HepG2 (cell line): ENCODE results near the gene ATP10D. TPM values are rescaled to one million over a fixed set of nuclear protein-coding genes. Genes with fewer than 3 reads are reported as not detected.
"Not testable (repeated sequence)": the region's sequence is repeated elsewhere in the genome, so short reads cannot be mapped to it uniquely, and the experiment has no call there.

Source experiments
- ATAC-seq: fragments of 200-7000 bp; cut with Tn5 transposase; 3 replicates; pipeline ENCODE4 v1.9.1; 2020; ENCODE audit warnings: mild to moderate bottlenecking, moderate library complexity
- BruUV-seq: library from RNA; stranded (reverse); fragments of 400-500 nt; replicated peaks from 2 replicates; lab custom pipeline; 2021; lab: Mats Ljungman, UMichigan
- CTCF ChIA-PET: fragments of 300-600 bp; formaldehyde crosslinking; extraction: SDS; loops from one replicate; lab custom pipeline; 2021; ENCODE audit warnings: low total read pairs, inconsistent platforms, low intra/inter-chr PET ratio; lab: Yijun Ruan, JAX
- POLR2A ChIA-PET: fragments of 350-600 bp; sonication (Branson Sonifier 250); formaldehyde crosslinking; loops from one replicate; lab custom pipeline; 2020; ENCODE audit warnings: antibody characterized with exemption, inconsistent platforms; lab: Yijun Ruan, JAX
- DNase-seq: peaks from one replicate; pipeline ENCODE4 v3.0.0-alpha.2; 2015; ENCODE audit warnings: low spot score
- FAIRE-seq: peaks from 3 replicates; lab custom pipeline; 2011; peaks lifted over from hg19 to GRCh38; lab: Jason Lieb, UNC
- H2AFZ ChIP-seq: one replicate; pipeline ENCODE4 v1.6.1; 2011; ENCODE audit warnings: low read length, inconsistent platforms
- H3K27ac ChIP-seq: fragments of 300-600 bp; 3 replicates; pipeline ENCODE4 v1.8.0; 2011; ENCODE audit warnings: mixed run types, mild to moderate bottlenecking, mixed read lengths, low read length, inconsistent platforms; ENCODE audit not compliant: insufficient read depth; ENCODE audit errors: extremely low read length
- H3K27me3 ChIP-seq, 2 experiments: fragments of 200-600 bp in 1 of 2; 2 replicates in 1 of 2; 3 replicates in 1 of 2; pipeline versions ENCODE4 v1.6.0 to v1.8.0; 2011; ENCODE audit warnings: low read length in 2 of 2, mild to moderate bottlenecking in 2 of 2, moderate library complexity in 2 of 2, inconsistent platforms in 1 of 2; ENCODE audit not compliant: insufficient read depth in 2 of 2, control insufficient read depth in 1 of 2
- H3K36me3 ChIP-seq, 2 experiments: fragments of 200-600 bp in 1 of 2; replicated peaks in 1 of 2; 2 replicates in 1 of 2; 3 replicates in 1 of 2; pipeline versions ENCODE4 v1.5.1 to v1.8.0; 2011; ENCODE audit warnings: low read length in 2 of 2, inconsistent platforms in 1 of 2; ENCODE audit not compliant: insufficient read depth in 2 of 2, control insufficient read depth in 1 of 2
- H3K4me1 ChIP-seq: 2 replicates; pipeline ENCODE4 v1.5.1; 2012; ENCODE audit warnings: low read length, inconsistent platforms; ENCODE audit not compliant: insufficient read depth
- H3K4me2 ChIP-seq: 2 replicates; pipeline ENCODE4 v1.6.0; 2011; ENCODE audit warnings: low read depth, low read length, inconsistent platforms
- H3K4me3 ChIP-seq, 3 experiments: fragments of 200-600 bp in 1 of 3; sonication (generic), shearing (Covaris generic) in 1 of 3; replicated peaks in 1 of 3; 2 replicates each; pipeline ENCODE4 v1.5.1; 2011 to 2016; ENCODE audit warnings: low read length in 3 of 3, inconsistent platforms in 2 of 3, low read depth in 2 of 3, mild to moderate bottlenecking in 2 of 3, control low read depth in 1 of 3, mixed read lengths in 1 of 3; ENCODE audit not compliant: insufficient read depth in 1 of 3
- H3K79me2 ChIP-seq: one replicate; pipeline ENCODE4 v1.6.1; 2011; ENCODE audit warnings: low read length, inconsistent platforms; ENCODE audit not compliant: insufficient read depth
- H3K9ac ChIP-seq: 2 replicates; pipeline ENCODE4 v1.6.0; 2011; ENCODE audit warnings: mild to moderate bottlenecking, low read depth, low read length, inconsistent platforms; ENCODE audit not compliant: insufficient read depth
- H3K9me3 ChIP-seq: 2 replicates; pipeline ENCODE4 v1.5.1; 2012; ENCODE audit warnings: mild to moderate bottlenecking, low read length
- H4K20me1 ChIP-seq: 2 replicates; pipeline ENCODE4 v1.6.0; 2011; ENCODE audit warnings: inconsistent platforms, mild to moderate bottlenecking, low read length, moderate library complexity; ENCODE audit not compliant: insufficient read depth
- RELA ChIP-seq: sonication (generic); formaldehyde crosslinking; IDR thresholded peaks from 2 replicates; pipeline ENCODE4 v1.4.0; 2020; ENCODE audit warnings: missing genetic modification reagents
- SP140L ChIP-seq: sonication (generic); formaldehyde crosslinking; IDR thresholded peaks from 2 replicates; pipeline ENCODE4 v1.4.0; 2020; ENCODE audit warnings: missing genetic modification reagents, borderline replicate concordance
- ZNF564 ChIP-seq: sonication (generic); formaldehyde crosslinking; IDR thresholded peaks from 2 replicates; pipeline ENCODE4 v1.8.1; 2023; ENCODE audit warnings: mild to moderate bottlenecking, missing genetic modification reagents
- ZNF577 ChIP-seq: sonication (generic); formaldehyde crosslinking; IDR thresholded peaks from 2 replicates; pipeline ENCODE4 v1.4.0; 2020; ENCODE audit warnings: mild to moderate bottlenecking, low read depth, missing genetic modification reagents, borderline replicate concordance
- WGBS: methylation state at CpG from one replicate; pipeline ENCODE4 v1.1.6; 2017; ENCODE audit warnings: low lambda C conversion rate; 5-methylcytosine and 5-hydroxymethylcytosine counted together
- in situ Hi-C: cut with HindIII; loops from 2 replicates; pipeline ENCODE4 v1.10.0; 2017; ENCODE audit warnings: low pct_unique_long_range_greater_than_20kb; ENCODE audit not compliant: extremely low pct_ligation_motif_present
- intact Hi-C: fragments of 100-400 bp; cut with micrococcal nuclease; formaldehyde crosslinking; loops from one replicate; pipeline ENCODE4 v1.10.0; 2022; ENCODE audit not compliant: unreplicated experiment
- polyA plus RNA-seq, 8 experiments: library from polyadenylated mRNA; depleted of rRNA in 3 of 8; stranded (reverse) in 7 of 8; unstranded in 1 of 8; fragments of >200 nt; fragmentation: Illumina TruSeq in 4 of 8; extraction: Trizol in 4 of 8; gene quantifications; 2 replicates each; pipeline versions ENCODE4 v1.2.1 to v1.2.3, GENCODE V29; 2011 to 2016; ENCODE audit warnings: low read depth in 4 of 8, missing spikeins in 1 of 8, mixed read lengths in 1 of 8; ENCODE audit not compliant: insufficient read depth in 1 of 8
- total RNA-seq, 5 experiments: library from RNA; depleted of rRNA; stranded (reverse); fragments of >200 nt; fragmentation: Illumina TruSeq; extraction: Trizol; gene quantifications; 2 replicates each; pipeline ENCODE4 v1.2.3, GENCODE V29; 2016; ENCODE audit warnings: low read depth in 1 of 5
- TF ChIP-seq, protein P1 (sequence below): sonication (generic); formaldehyde crosslinking; IDR thresholded peaks from 2 replicates; pipeline ENCODE4 v1.4.0; 2020; ENCODE audit warnings: mild to moderate bottlenecking, missing genetic modification reagents

Gene ATP10D
- total and polyA plus RNA-seq, 2 of the 13 experiments (the other 11 are each of a cell fraction or from before 2014, with no cell fraction given): 2.2 to 9.8 TPM

DNA sequence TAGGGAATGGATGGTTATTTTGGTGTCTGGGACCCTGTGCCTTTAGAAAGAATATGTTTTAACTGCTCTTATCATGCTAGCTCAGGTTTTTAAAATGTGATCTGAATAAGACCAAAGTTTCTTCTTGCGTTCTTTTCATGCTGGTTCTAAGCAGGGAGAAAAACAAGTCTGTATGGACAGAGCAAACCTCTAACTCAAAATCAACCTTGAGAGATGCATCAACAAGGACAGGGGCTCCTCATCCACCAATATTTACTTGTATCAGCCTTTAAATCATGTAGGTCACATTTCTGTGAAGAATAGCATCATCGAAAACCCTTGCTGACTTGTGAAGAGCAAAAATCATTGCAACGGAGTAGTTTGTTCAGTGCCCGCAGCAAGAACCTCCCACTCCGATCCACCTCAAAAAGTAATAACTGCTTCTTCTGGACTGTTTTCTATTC, 1.2 kb downstream of the ATP10D start (continued):
- no peak for TF ChIP-seq RELA (CRISPR knock-in tag)

DNA sequence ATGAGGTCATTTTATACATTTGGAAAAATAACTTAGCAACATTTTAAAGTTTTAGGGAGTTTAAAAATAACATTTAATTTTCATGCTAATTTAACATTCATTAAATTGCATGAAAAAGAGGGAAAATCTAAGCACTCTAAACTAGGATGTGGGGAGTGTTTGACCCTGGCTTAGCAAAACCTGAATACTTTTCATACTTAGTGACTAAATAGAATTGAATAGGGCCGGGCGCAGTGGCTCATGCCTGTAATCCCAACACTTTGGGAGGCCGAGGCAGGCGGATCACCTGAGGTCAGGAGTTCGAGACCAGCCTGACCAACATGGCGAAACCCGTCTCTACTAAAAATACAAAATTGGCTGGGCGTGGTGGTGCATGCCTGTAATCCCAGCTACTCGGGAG, 1.7 kb downstream of the ATP10D start:
- H3K27me3 ChIP-seq, H3K27ac ChIP-seq, intact Hi-C loops, ATAC-seq, H4K20me1 ChIP-seq, BruUV-seq, in situ Hi-C loops, CTCF ChIA-PET, FAIRE-seq, H2AFZ ChIP-seq, H3K36me3 ChIP-seq, H3K9me3 ChIP-seq, H3K4me3 ChIP-seq, POLR2A ChIA-PET, H3K9ac ChIP-seq, DNase-seq, H3K79me2 ChIP-seq: not testable (repeated sequence)
- Histone ChIP-seq H3K4me1 (peaks cover 20% of the 10 kb centered on the region), H3K4me2 (peak overlapping the region; percentile 89)
- 63% methylated on average over 9 of the region's 9 CpGs for whole genome bisulfite sequencing

DNA sequence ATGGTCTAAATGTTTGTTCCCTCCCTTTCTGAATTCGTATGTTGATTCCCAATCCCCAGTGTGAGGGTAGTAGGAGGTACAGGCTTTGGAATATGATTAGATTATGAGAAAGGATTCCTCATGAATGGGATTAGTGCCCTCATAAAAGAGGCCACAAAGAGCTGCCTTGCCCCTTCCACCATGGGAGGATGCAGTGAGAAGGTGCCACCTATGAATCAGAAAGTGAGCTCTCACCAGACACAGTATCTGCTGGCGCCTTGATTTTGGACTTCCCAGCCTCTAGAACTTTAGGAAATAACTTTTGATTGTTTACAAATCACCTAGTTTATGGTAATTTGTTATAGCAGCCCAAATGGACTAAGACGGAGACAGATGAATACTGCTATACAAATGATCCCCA, 3.6 kb downstream of the ATP10D start:
- TF ChIP-seq SP140L (CRISPR knock-in tag) (no peak), ZNF577 (CRISPR knock-in tag) (no peak), ZNF564 (CRISPR knock-in tag) (peak; percentile 88; the same call in 1 of the 2 replicates)
- TF ChIP-seq, protein P1, sequence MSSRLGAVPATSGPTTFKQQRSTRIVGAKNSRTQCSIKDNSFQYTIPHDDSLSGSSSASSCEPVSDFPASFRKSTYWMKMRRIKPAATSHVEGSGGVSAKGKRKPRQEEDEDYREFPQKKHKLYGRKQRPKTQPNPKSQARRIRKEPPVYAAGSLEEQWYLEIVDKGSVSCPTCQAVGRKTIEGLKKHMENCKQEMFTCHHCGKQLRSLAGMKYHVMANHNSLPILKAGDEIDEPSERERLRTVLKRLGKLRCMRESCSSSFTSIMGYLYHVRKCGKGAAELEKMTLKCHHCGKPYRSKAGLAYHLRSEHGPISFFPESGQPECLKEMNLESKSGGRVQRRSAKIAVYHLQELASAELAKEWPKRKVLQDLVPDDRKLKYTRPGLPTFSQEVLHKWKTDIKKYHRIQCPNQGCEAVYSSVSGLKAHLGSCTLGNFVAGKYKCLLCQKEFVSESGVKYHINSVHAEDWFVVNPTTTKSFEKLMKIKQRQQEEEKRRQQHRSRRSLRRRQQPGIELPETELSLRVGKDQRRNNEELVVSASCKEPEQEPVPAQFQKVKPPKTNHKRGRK (CRISPR knock-in tag): no peak
- 34% methylated on average over 3 of the region's 3 CpGs for WGBS
- no peak for ATAC-seq
- Histone ChIP-seq H3K36me3 (no peaks in the 10 kb centered on the region), H3K4me1 (peaks cover 20% of the 10 kb centered on the region), H2AFZ (no peak overlapping the region), H3K27ac (no peak overlapping the region), H3K4me2 (no peak overlapping the region), H3K9me3 (no peaks in the 10 kb centered on the region), H3K27me3 (peaks cover 0 to 3% of the 10 kb centered on the region in 2 experiments; a peak in 1 of 5 replicates), H3K79me2 (no peaks in the 10 kb centered on the region), H3K4me3 (no peak overlapping the region), H4K20me1 (no peaks in the 10 kb centered on the region), H3K9ac (no peak overlapping the region)
- no TSS peak for BruUV-seq
- POLR2A ChIA-PET: no interaction called here
- intact Hi-C loops: no loop called here
- no peak for FAIRE-seq
- in situ Hi-C loops: no loop called here
- CTCF ChIA-PET: no interaction called here
- no peak for DNase-seq
